HG03460 (cell line): ENCODE measurements around the gene TMPRSS9.

Source experiments
- ATAC-seq: cut with Tn5 transposase; IDR thresholded peaks from one replicate; pipeline ENCODE4 v1.9.1; 2021; ENCODE audit not compliant: unreplicated experiment

Gene TMPRSS9

GRCh38 chr19:2432131-2432848, 72.2 kb downstream of the TMPRSS9 start:
- ATAC-seq, result no peak

GRCh38 chr19:2433854-2434253, 73.8 kb downstream of the TMPRSS9 start:
- no peak for ATAC-seq

GRCh38 chr19:2434267-2434666, 74.2 kb downstream of the TMPRSS9 start:
- ATAC-seq, result no peak

GRCh38 chr19:2434721-2435265, 74.7 kb downstream of the TMPRSS9 start:
- ATAC-seq, result no peak

GRCh38 chr19:2436384-2436783, 76.3 kb downstream of the TMPRSS9 start:
- no peak for ATAC-seq

GRCh38 chr19:2436926-2437325, 76.9 kb downstream of the TMPRSS9 start:
- no peak for ATAC-seq

- ATAC-seq, result no peak
Observed at GRCh38 chr19:2438178-2438577, 78.1 kb downstream of the TMPRSS9 start.

- ATAC-seq, result no peak
Observed at GRCh38 chr19:2440515-2440914, 80.5 kb downstream of the TMPRSS9 start.

GRCh38 chr19:2441096-2441752, 81.2 kb downstream of the TMPRSS9 start:
- ATAC-seq, result no peak

- no peak for ATAC-seq
Observed at GRCh38 chr19:2443116-2443784, 83.2 kb downstream of the TMPRSS9 start.

- ATAC-seq, result no peak
Observed at GRCh38 chr19:2443785-2444182, 83.7 kb downstream of the TMPRSS9 start.

- ATAC-seq, result no peak
Observed at GRCh38 chr19:2444251-2445002, 84.4 kb downstream of the TMPRSS9 start.

GRCh38 chr19:2446381-2446780, 86.3 kb downstream of the TMPRSS9 start:
- ATAC-seq, result no peak

- ATAC-seq, result no peak
Observed at GRCh38 chr19:2449019-2449418, 89.0 kb downstream of the TMPRSS9 start.

GRCh38 chr19:2451138-2451537, 91.1 kb downstream of the TMPRSS9 start:
- no peak for ATAC-seq

- ATAC-seq, result no peak
Observed at GRCh38 chr19:2451741-2452140, 91.7 kb downstream of the TMPRSS9 start.

GRCh38 chr19:2453431-2454025, 93.5 kb downstream of the TMPRSS9 start:
- no peak for ATAC-seq

GRCh38 chr19:2454199-2454961, 94.3 kb downstream of the TMPRSS9 start:
- ATAC-seq, result no peak

- no peak for ATAC-seq
Observed at GRCh38 chr19:2454962-2455850, 95.1 kb downstream of the TMPRSS9 start.
